Large intestine (tissue), 3 donors: Measurements from ENCODE around the gene NEK10. TPM values are rescaled to one million over a fixed set of nuclear protein-coding genes. Genes with fewer than 3 reads are reported as not detected.

ENCODE experiments used
- DNase-seq, 2 donors: peaks; one replicate each; pipeline versions ENCODE4 v3.0.0 to v3.0.0-alpha.2; 2013
- H3K27ac ChIP-seq: one replicate; pipeline ENCODE4 v1.5.1; 2013; ENCODE audit warnings: low read length
- H3K27me3 ChIP-seq: 2 replicates; pipeline ENCODE4 v1.6.1; 2013; ENCODE audit warnings: low read length; ENCODE audit not compliant: control insufficient read depth, insufficient read depth
- H3K36me3 ChIP-seq: 2 replicates; pipeline ENCODE4 v1.6.1; 2013; ENCODE audit warnings: low read length; ENCODE audit not compliant: control insufficient read depth, insufficient read depth
- H3K4me1 ChIP-seq: one replicate; pipeline ENCODE4 v1.6.1; 2013; ENCODE audit warnings: low read length; ENCODE audit not compliant: control insufficient read depth, insufficient read depth
- H3K4me3 ChIP-seq: one replicate; pipeline ENCODE4 v1.5.1; 2013; ENCODE audit warnings: low read length
- H3K9me3 ChIP-seq: one replicate; pipeline ENCODE4 v1.6.1; 2013; ENCODE audit warnings: mild to moderate bottlenecking, low read depth, low read length, moderate library complexity; ENCODE audit not compliant: control insufficient read depth
- WGBS: methylation state at CpG from one replicate; pipeline ENCODE4 v1.1.5; 2013; ENCODE audit warnings: low lambda C conversion rate; ENCODE audit not compliant: insufficient coverage; 5-methylcytosine and 5-hydroxymethylcytosine counted together
- polyA plus RNA-seq: library from polyadenylated mRNA; unstranded; fragments of 120-200 nt; gene quantifications from one replicate; pipeline ENCODE4 v1.2.1, GENCODE V29; 2013

The NEK10 gene
- polyA plus RNA-seq, 1 donor: 0.87 TPM

DNA sequence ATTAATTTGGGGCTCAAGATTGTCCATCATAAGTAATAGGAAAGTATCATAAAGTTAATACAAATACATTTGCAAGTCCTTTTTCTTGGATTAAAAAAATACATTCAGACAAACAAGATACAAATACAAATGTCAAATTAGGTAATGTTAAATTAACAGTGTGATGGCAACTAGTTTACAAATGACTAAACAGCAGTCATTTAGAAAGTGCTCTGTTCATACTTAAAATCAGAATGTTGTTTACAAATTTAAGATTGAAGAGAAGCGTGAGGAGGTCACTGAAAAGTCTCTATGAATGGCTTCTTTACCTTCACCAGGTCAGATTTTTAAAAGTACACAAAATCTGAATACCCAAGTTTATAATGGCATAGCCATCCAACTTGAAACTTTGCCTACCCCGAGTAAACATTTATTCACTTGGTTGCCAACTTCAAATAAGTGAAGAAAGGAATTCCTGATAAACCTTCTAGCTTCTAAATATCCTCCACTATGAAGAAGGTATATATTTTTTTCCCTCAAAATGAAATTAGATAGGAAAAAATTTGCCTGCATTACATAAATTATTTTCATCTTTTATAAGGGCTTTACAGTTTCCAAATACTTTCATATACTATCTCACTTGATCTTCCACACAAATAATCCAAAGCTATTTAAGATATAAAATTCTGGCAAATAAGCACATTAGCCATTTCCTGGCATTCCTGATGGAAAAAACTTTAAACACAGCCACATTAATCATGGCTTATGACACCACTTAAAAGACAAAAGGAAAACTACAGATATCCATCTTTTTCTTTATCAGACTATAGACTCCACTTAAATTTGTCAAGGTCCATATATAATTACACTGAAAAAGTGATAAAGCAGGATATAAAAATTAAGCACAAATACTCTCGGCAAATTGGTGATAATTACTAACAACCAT is 11.5 kb upstream of the NEK10 start:
- Histone ChIP-seq H3K27ac (no peak overlapping the region), H3K4me3 (no peak overlapping the region), H3K36me3 (peaks cover 16% of the 10 kb centered on the region), H3K4me1 (no peaks in the 10 kb centered on the region), H3K9me3 (no peaks in the 10 kb centered on the region), H3K27me3 (no peaks in the 10 kb centered on the region)
- WGBS: 90% methylated on average over 2 of the region's 3 CpGs
- no peak for DNase-seq

GRCh38 chr3:27378331-27378730 is 9.1 kb upstream of the NEK10 start:
- H3K4me1 ChIP-seq: no peaks in the 10 kb centered on the region
- no peak overlapping the region for H3K27ac ChIP-seq
- H3K27me3 ChIP-seq: no peaks in the 10 kb centered on the region
- H3K4me3 ChIP-seq: no peak overlapping the region
- H3K36me3 ChIP-seq: peaks cover 10% of the 10 kb centered on the region
- H3K9me3 ChIP-seq: no peaks in the 10 kb centered on the region
- DNase-seq: no peak

- Histone ChIP-seq H3K27me3 (no peaks in the 10 kb centered on the region), H3K4me1 (no peaks in the 10 kb centered on the region), H3K27ac (no peak overlapping the region), H3K36me3 (no peaks in the 10 kb centered on the region), H3K9me3 (no peaks in the 10 kb centered on the region), H3K4me3 (no peak overlapping the region)
- WGBS: 76% methylated on average over 5 of the region's 6 CpGs
- DNase-seq: no peak
Observed at GRCh38 chr3:27376109-27376772, 7.1 kb upstream of the NEK10 start.

- Histone ChIP-seq H3K4me1 (no peaks in the 10 kb centered on the region), H3K4me3 (no peak overlapping the region), H3K36me3 (no peaks in the 10 kb centered on the region), H3K27ac (no peak overlapping the region), H3K9me3 (no peaks in the 10 kb centered on the region), H3K27me3 (no peaks in the 10 kb centered on the region)
- no CpG with 5 or more reads among the region's 1 CpG for WGBS
- no peak for DNase-seq
Observed at GRCh38 chr3:27366062-27366591, 3.1 kb downstream of the NEK10 start.

DNA sequence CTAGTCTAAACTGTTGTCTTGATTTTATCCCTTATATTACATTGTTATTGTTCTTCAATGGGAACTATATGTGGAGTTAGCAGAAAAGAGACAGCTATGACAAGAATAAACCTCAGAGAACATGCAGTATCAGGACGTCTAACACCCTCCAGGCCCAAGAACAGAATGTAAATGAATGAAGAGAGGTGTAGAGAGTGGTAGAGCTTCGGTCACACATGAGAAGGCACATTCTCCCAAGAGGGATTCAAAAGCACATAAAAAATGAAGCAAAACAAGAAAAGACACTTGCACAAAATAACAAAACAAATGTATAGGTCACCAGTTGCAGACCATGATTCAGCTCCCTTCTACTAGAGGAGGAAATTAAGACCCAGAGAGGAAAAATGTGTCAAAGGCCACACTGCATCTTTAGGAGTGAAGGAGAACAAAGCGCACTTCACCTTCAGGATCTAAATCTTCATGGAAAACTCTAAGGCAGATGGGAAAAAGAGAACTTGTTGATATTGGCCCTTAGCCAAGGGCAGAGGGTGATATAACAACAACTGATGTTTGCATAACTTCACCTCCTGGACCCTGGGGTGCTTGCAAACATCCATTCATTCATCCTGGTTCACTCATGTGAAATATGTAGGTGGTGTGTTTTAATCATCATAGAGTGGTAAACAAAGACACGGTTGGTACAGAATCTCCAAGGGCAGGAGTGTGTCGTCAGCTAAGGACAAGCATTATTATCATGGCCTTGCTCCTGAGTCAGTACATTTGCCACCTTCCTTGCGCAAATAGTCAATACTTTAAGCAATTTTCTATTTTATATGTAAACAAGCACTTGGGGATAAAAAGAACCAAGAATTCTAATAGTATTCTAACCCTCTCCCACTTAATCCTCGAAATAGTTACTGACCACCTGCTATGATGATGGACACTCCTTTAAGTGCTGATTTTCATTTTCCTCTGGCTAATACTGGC is 8.8 kb downstream of the NEK10 start:
- H3K27ac ChIP-seq: peak overlapping the region; percentile 72
- H3K4me1 ChIP-seq: peaks cover 20% of the 10 kb centered on the region
- H3K27me3 ChIP-seq: no peaks in the 10 kb centered on the region
- no peaks in the 10 kb centered on the region for H3K36me3 ChIP-seq
- WGBS: 0% methylated on average over 1 of the region's 7 CpGs
- H3K9me3 ChIP-seq: no peaks in the 10 kb centered on the region
- peak; percentile 86 to 95 for DNase-seq
- no peak overlapping the region for H3K4me3 ChIP-seq

DNA sequence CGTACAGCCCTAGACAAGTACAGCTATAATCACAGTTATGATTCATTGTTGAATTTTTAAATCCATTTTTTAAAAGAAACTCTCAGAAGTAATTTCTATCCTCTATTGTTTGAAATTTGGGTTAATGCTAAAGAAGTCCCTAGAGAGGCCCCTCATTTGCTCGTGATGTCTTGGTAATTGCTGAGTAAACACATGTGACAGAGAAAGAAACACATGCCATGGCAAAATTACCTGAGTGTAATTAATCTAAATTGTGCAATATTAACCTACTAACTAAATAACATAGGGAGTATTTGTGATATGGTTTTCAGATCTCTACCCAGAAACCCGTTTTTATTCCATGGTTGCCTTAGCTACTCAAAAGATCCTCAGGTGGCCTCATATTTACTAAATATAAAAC is 10.8 kb downstream of the NEK10 start:
- no CpG with 5 or more reads among the region's 3 CpGs for WGBS
- peak in 1 of 2 donors; percentile 20 for DNase-seq
- Histone ChIP-seq H3K36me3 (no peaks in the 10 kb centered on the region), H3K27ac (peak overlapping the region; percentile 72), H3K27me3 (no peaks in the 10 kb centered on the region), H3K4me3 (no peak overlapping the region), H3K9me3 (no peaks in the 10 kb centered on the region), H3K4me1 (peaks cover 20% of the 10 kb centered on the region)

GRCh38 chr3:27357665-27358258 is 11.4 kb downstream of the NEK10 start:
- no peaks in the 10 kb centered on the region for H3K27me3 ChIP-seq
- H3K36me3 ChIP-seq: no peaks in the 10 kb centered on the region
- H3K9me3 ChIP-seq: no peaks in the 10 kb centered on the region
- H3K4me1 ChIP-seq: peaks cover 20% of the 10 kb centered on the region
- peak; percentile 55 to 69 for DNase-seq
- H3K4me3 ChIP-seq: no peak overlapping the region
- no CpG with 5 or more reads among the region's 1 CpG for WGBS
- H3K27ac ChIP-seq: no peak overlapping the region

- Histone ChIP-seq H3K9me3 (no peaks in the 10 kb centered on the region), H3K27me3 (no peaks in the 10 kb centered on the region), H3K36me3 (no peaks in the 10 kb centered on the region), H3K27ac (no peak overlapping the region), H3K4me1 (peaks cover 23% of the 10 kb centered on the region), H3K4me3 (no peak overlapping the region)
- WGBS: 92% methylated on average over 2 of the region's 3 CpGs
- DNase-seq: no peak
Observed at GRCh38 chr3:27356976-27357375, 12.2 kb downstream of the NEK10 start.

- Histone ChIP-seq H3K27me3 (no peaks in the 10 kb centered on the region), H3K9me3 (no peaks in the 10 kb centered on the region), H3K36me3 (no peaks in the 10 kb centered on the region), H3K4me3 (no peak overlapping the region), H3K27ac (no peak overlapping the region), H3K4me1 (peaks cover 16% of the 10 kb centered on the region)
- no CpG with 5 or more reads among the region's 4 CpGs for WGBS
- no peak for DNase-seq
Observed at GRCh38 chr3:27354588-27355203, 14.5 kb downstream of the NEK10 start.
